SH-SY5Y (cell line): ENCODE data around the gene NRDE2.

ENCODE experiments used
- GATA2 ChIP-seq: IDR thresholded peaks from 2 replicates; pipeline ENCODE4 v1.6.1; 2011; ENCODE audit warnings: mild to moderate bottlenecking, low read depth, low read length
- GATA3 ChIP-seq: IDR thresholded peaks from 2 replicates; pipeline ENCODE4 v1.6.1; 2011; ENCODE audit warnings: low read depth, mild to moderate bottlenecking, low read length, moderate library complexity

- TF ChIP-seq GATA2 (no peak), GATA3 (no peak)
These were observed 35.7 kb downstream of the NRDE2 start for GRCh38 chr14:90295870-90296516.
